GM19395 (cell line): ENCODE measurements around the gene LENG1.
A peak's percentile ranks its signal among the peaks of the same experiment; 100 is the strongest.

ENCODE experiments used
- ATAC-seq: cut with Tn5 transposase; IDR thresholded peaks from one replicate; pipeline ENCODE4 v1.9.1; 2021; ENCODE audit warnings: mild to moderate bottlenecking, moderate library complexity; ENCODE audit not compliant: unreplicated experiment

LENG1 gene

GRCh38 chr19:54165222-54165621, 5.7 kb upstream of the LENG1 start:
- no peak for ATAC-seq

- no peak for ATAC-seq
These were observed 5.0 kb upstream of the LENG1 start for GRCh38 chr19:54164369-54165068.

- no peak for ATAC-seq
These were observed 3.4 kb upstream of the LENG1 start for GRCh38 chr19:54162884-54163283.

- no peak for ATAC-seq
These were observed 2.8 kb upstream of the LENG1 start for GRCh38 chr19:54162241-54162805.

GRCh38 chr19:54160854-54161253, 1.3 kb upstream of the LENG1 start:
- no peak for ATAC-seq

- ATAC-seq = peak; percentile 5
These were observed 776 bp upstream of the LENG1 start for GRCh38 chr19:54160182-54160811.

- no peak for ATAC-seq
These were observed 639 bp downstream of the LENG1 start for GRCh38 chr19:54158812-54159351.

- no peak for ATAC-seq
These were observed 2.6 kb downstream of the LENG1 start for GRCh38 chr19:54156953-54157352.

- no peak for ATAC-seq
These were observed 3.0 kb downstream of the LENG1 start for GRCh38 chr19:54156490-54156889.

- no peak for ATAC-seq
These were observed 3.8 kb downstream of the LENG1 start for GRCh38 chr19:54155694-54156093.

- no peak for ATAC-seq
These were observed 4.7 kb downstream of the LENG1 start for GRCh38 chr19:54154603-54155345.

- ATAC-seq = no peak
These were observed 5.7 kb downstream of the LENG1 start for GRCh38 chr19:54153731-54154326.

- no peak for ATAC-seq
These were observed 6.5 kb downstream of the LENG1 start for GRCh38 chr19:54152878-54153524.

- ATAC-seq = no peak
These were observed 7.3 kb downstream of the LENG1 start for GRCh38 chr19:54152267-54152666.

GRCh38 chr19:54151362-54152035, 8.0 kb downstream of the LENG1 start:
- ATAC-seq = no peak

- no peak for ATAC-seq
These were observed 10.3 kb downstream of the LENG1 start for GRCh38 chr19:54149021-54149812.

- ATAC-seq = no peak
These were observed 11.4 kb downstream of the LENG1 start for GRCh38 chr19:54148158-54148557.

GRCh38 chr19:54147676-54148075, 11.8 kb downstream of the LENG1 start:
- no peak for ATAC-seq

- ATAC-seq = no peak
These were observed 13.9 kb downstream of the LENG1 start for GRCh38 chr19:54145541-54146158.
